Neural progenitor cell (in vitro differentiated cells): ENCODE data around the gene RHCE.

ENCODE experiments used
- CTCF ChIP-seq: fragments of 200-600 bp; sonication (generic); IDR thresholded peaks from 2 replicates; pipeline ENCODE4 v1.5.1; 2017; ENCODE audit warnings: antibody characterized with exemption, mild to moderate bottlenecking
- EZH2 ChIP-seq: fragments of 200-600 bp; sonication (generic); IDR thresholded peaks from 2 replicates; pipeline ENCODE4 v1.6.1; 2017; ENCODE audit warnings: antibody characterized with exemption, mild to moderate bottlenecking, moderate library complexity

GRCh38 chr1:25439287-25439686, 18.7 kb upstream of the RHCE start:
- no peak for TF ChIP-seq CTCF
- TF ChIP-seq EZH2: no peak
